Naive thymus-derived CD4-positive, alpha-beta T cell (primary cell): ENCODE measurements around the gene PCBP1. TPM values are rescaled to one million over a fixed set of nuclear protein-coding genes. Genes with fewer than 3 reads are reported as not detected.
"Not testable (repeated sequence)": the region's sequence is repeated elsewhere in the genome, so short reads cannot be mapped to it uniquely, and the experiment has no call there.

Experiments used
- ATAC-seq: fragments of 150-1000 bp; cut with Tn5 transposase; 2 replicates; pipeline ENCODE4 v1.10.0; 2021; ENCODE audit warnings: mild to moderate bottlenecking, moderate library complexity
- CTCF ChIA-PET: fragments of 350-600 bp; sonication (Branson Sonifier 250); formaldehyde crosslinking; loops from one replicate; lab custom pipeline; 2021; ENCODE audit warnings: antibody characterized with exemption; lab: Charles Lee
- POLR2A ChIA-PET: fragments of 350-600 bp; sonication (Branson Sonifier 250); formaldehyde crosslinking; loops from one replicate; lab custom pipeline; 2021; ENCODE audit warnings: antibody characterized with exemption, inconsistent platforms; lab: Charles Lee
- DNase-seq, 9 donors: peaks; one replicate each; pipeline versions ENCODE4 v3.0.0 to v3.0.0-alpha.2; 2020 to 2022; ENCODE audit warnings: mixed read lengths in 1 of 9
- H3K27ac ChIP-seq: one replicate; pipeline ENCODE4 v1.7.0; 2013; ENCODE audit warnings: mild to moderate bottlenecking, low read depth, low read length, moderate library complexity
- H3K27me3 ChIP-seq, 2 donors: one replicate each; pipeline ENCODE4 v1.7.0; 2013; ENCODE audit warnings: low read length in 2 of 2, mild to moderate bottlenecking in 2 of 2, moderate library complexity in 2 of 2; ENCODE audit not compliant: control insufficient read depth in 2 of 2, insufficient read depth in 2 of 2
- H3K36me3 ChIP-seq, 3 experiments: 1 replicate in 2 of 3; 2 replicates in 1 of 3; pipeline ENCODE4 v1.7.0; 2013; ENCODE audit warnings: low read length in 3 of 3, mild to moderate bottlenecking in 3 of 3, moderate library complexity in 1 of 3; ENCODE audit not compliant: insufficient read depth in 3 of 3, control insufficient read depth in 2 of 3
- H3K4me1 ChIP-seq, 2 donors: one replicate each; pipeline ENCODE4 v1.7.0; 2013; ENCODE audit warnings: low read length in 2 of 2, mild to moderate bottlenecking in 2 of 2, moderate library complexity in 1 of 2; ENCODE audit not compliant: control insufficient read depth in 2 of 2, insufficient read depth in 2 of 2
- H3K4me3 ChIP-seq: 2 replicates; pipeline ENCODE4 v1.7.0; 2013; ENCODE audit warnings: mild to moderate bottlenecking, low read length
- H3K9me3 ChIP-seq, 3 experiments: 1 replicate in 2 of 3; 2 replicates in 1 of 3; pipeline ENCODE4 v1.7.0; 2013; ENCODE audit warnings: low read length in 3 of 3; ENCODE audit not compliant: control insufficient read depth in 2 of 3
- H3K27ac Mint-ChIP-seq, 9 donors: one replicate each; pipeline ENCODE4 v1.8.0; 2020 to 2022; ENCODE audit warnings: mixed read lengths in 9 of 9, mild to moderate bottlenecking in 8 of 9, moderate library complexity in 5 of 9, inconsistent platforms in 2 of 9
- H3K27me3 Mint-ChIP-seq, 5 donors: one replicate each; pipeline ENCODE4 v1.8.0; 2021 to 2022; ENCODE audit warnings: mixed read lengths in 5 of 5, mild to moderate bottlenecking in 1 of 5
- H3K36me3 Mint-ChIP-seq, 5 donors: one replicate each; pipeline ENCODE4 v1.8.0; 2020 to 2022; ENCODE audit warnings: mixed read lengths in 5 of 5, mild to moderate bottlenecking in 3 of 5, inconsistent platforms in 1 of 5
- H3K4me1 Mint-ChIP-seq, 7 donors: one replicate each; pipeline ENCODE4 v1.8.0; 2020 to 2022; ENCODE audit warnings: mixed read lengths in 7 of 7, mild to moderate bottlenecking in 3 of 7, inconsistent platforms in 1 of 7
- H3K4me3 Mint-ChIP-seq, 10 donors: one replicate each; pipeline ENCODE4 v1.8.0; 2020 to 2022; ENCODE audit warnings: mild to moderate bottlenecking in 10 of 10, mixed read lengths in 10 of 10, moderate library complexity in 6 of 10, inconsistent platforms in 2 of 10
- H3K9me3 Mint-ChIP-seq, 11 donors: one replicate each; pipeline ENCODE4 v1.8.0; 2020 to 2022; ENCODE audit warnings: mixed read lengths in 11 of 11, mild to moderate bottlenecking in 4 of 11, inconsistent platforms in 1 of 11, moderate library complexity in 1 of 11
- intact Hi-C, 2 donors: fragments of 100-400 bp; cut with micrococcal nuclease; formaldehyde crosslinking; loops; one replicate each; pipeline ENCODE4 v1.15.1; 2023
- polyA plus RNA-seq, 2 donors: library from polyadenylated mRNA; unstranded; fragments of 300-500 nt; fragmentation: Illumina TruSeq; gene quantifications; one replicate each; pipeline ENCODE4 v1.2.3, GENCODE V29; 2021
- total RNA-seq, 6 experiments: library from RNA in 5 of 6; stranded (reverse) in 5 of 6; gene quantifications; 1 replicate in 5 of 6; 2 replicates in 1 of 6; pipeline ENCODE4 v1.2.3 and lab custom pipeline; 2021 to 2026

PCBP1 gene
- total and polyA plus RNA-seq, 7 experiments from 2014 or later: 178 to 487 (median 353) TPM

DNA sequence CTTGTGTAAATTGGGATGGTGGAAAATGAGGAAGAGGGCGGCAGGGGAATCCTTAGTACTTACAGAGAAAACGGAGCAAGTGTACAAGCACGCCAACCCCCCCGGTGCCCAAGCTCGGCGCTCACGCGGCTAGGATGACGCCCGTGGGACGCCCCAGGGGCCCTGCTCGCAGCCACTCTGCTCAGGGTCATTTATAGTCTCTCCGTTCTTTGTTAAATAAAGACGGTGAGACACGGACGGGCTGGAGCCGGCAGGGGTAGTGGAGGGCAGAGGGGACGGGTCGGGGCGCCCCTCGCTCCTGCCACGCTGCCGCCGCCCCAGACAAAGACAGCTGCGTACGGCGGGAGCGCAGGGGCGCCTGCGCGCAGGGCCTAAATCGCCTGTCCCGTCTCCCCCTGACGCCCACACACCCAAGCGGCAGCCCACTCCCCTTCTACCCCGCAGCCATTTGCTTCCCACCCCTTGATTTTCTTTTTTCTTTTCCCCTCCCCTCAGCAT is 37.8 kb downstream of the PCBP1 start:
- DNase-seq: peak in 6 of 9 donors; percentile 59 to 74 (median 70)
- peak overlapping the region; percentile 97 for H3K27ac ChIP-seq
- no peaks in the 10 kb centered on the region for H3K36me3 ChIP-seq
- peaks cover 52 to 54% of the 10 kb centered on the region in 2 donors for H3K4me1 ChIP-seq
- ChIA-PET POLR2A (interaction anchor here (0.7 to 28.6 kb wide), 12 partner anchors 14 to 211 kb away, joined by 3 to 1973 read pairs (median 7); partner anchors contain the start of genes C2orf42, MXD1, PCBP1 and PCYOX1), CTCF (interaction anchor here (0.7 to 3.5 kb wide), 14 partner anchors 8 to 213 kb away, joined by 3 to 24 read pairs (median 4); no protein-coding TSS in a partner anchor)
- intact Hi-C loops: loop anchor here (1.0 kb wide), 9 partner anchors 7 to 211 kb away; partner anchors contain the start of gene PCBP1 (in 2 of the 2)
- H3K4me1 Mint-ChIP-seq: peaks cover 46 to 82% (median 70%) of the 10 kb centered on the region in 7 donors
- H3K27me3 Mint-ChIP-seq: no peaks in the 10 kb centered on the region
- H3K9me3 Mint-ChIP-seq: peaks cover 0 to 2% (median 0%) of the 10 kb centered on the region in 11 donors
- ATAC-seq: peak; percentile 74
- no peaks in the 10 kb centered on the region for H3K9me3 ChIP-seq
- H3K27me3 ChIP-seq: no peaks in the 10 kb centered on the region
- peak overlapping the region; percentile 96 to 100 (median 99) for H3K27ac Mint-ChIP-seq
- peaks cover 0 to 9% (median 0%) of the 10 kb centered on the region in 5 donors for H3K36me3 Mint-ChIP-seq
- peak overlapping the region; percentile 84 to 99 (median 96) for H3K4me3 Mint-ChIP-seq
- peak overlapping the region; percentile 92 for H3K4me3 ChIP-seq

DNA sequence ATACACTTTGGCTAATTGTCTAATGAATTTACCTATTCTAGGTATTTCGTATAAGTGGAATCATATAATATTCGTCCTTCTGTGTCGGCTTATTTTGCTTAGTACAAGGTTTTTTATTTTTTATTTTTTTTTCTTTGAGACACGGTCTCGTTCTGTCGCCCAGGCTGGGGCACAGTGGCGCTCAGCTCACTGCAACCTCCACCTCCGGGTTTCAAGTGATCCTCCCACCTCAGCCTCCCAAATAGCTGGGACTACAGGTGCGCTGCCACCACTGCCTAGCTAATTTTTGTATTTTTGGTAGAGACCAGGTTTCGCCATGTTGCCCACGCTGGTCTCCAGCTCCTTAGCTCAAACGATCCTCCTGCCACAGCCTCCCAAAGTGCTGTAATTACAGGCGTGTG is 38.2 kb downstream of the PCBP1 start:
- Histone ChIP-seq H3K36me3 (no peaks in the 10 kb centered on the region), H3K4me3 (peak overlapping the region; percentile 92), H3K4me1 (peaks cover 52 to 54% of the 10 kb centered on the region in 2 donors), H3K27ac (peak overlapping the region; percentile 97), H3K27me3 (no peaks in the 10 kb centered on the region), H3K9me3 (no peaks in the 10 kb centered on the region)
- intact Hi-C loops: no loop called here
- no peak for DNase-seq
- H3K4me3 Mint-ChIP-seq: peak overlapping the region; percentile 84 to 99 (median 96)
- H3K27ac Mint-ChIP-seq: peak overlapping the region; percentile 96 to 100 (median 99)
- peaks cover 0 to 2% (median 0%) of the 10 kb centered on the region in 11 donors for H3K9me3 Mint-ChIP-seq
- peaks cover 0 to 9% (median 0%) of the 10 kb centered on the region in 5 donors for H3K36me3 Mint-ChIP-seq
- no peak for ATAC-seq
- ChIA-PET POLR2A (interaction anchor here (0.6 to 28.6 kb wide), 12 partner anchors 13 to 211 kb away, joined by 3 to 1973 read pairs (median 7); partner anchors contain the start of genes C2orf42, MXD1, PCBP1 and PCYOX1), CTCF (interaction anchor here (0.7 to 3.5 kb wide), 11 partner anchors 8 to 213 kb away, joined by 3 to 24 read pairs (median 4); no protein-coding TSS in a partner anchor)
- peaks cover 51 to 86% (median 74%) of the 10 kb centered on the region in 7 donors for H3K4me1 Mint-ChIP-seq
- no peaks in the 10 kb centered on the region for H3K27me3 Mint-ChIP-seq

DNA sequence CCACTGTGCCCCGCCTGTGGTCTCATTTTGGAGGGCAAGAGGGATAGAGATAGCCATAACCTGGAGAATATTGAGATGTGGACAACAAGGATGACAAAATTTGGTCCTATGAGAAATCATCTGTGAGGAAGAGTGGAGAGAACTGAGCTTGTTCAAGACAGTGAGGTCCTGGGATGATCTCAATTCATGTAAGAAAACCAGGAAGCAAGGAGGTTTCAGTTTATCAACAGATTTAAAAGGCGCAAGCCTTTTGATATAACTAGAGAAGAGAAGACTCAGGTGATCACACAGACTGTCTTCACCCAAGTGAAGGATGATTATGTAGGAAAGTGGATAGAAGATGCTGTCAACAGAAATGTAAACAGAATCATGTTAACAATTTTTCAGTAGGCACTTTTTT is 39.1 kb downstream of the PCBP1 start:
- H3K36me3 Mint-ChIP-seq: peaks cover 0 to 9% (median 0%) of the 10 kb centered on the region in 5 donors
- Histone ChIP-seq H3K4me3 (no peak overlapping the region), H3K4me1 (peaks cover 57 to 59% of the 10 kb centered on the region in 2 donors), H3K36me3 (no peaks in the 10 kb centered on the region), H3K27ac (peak overlapping the region; percentile 97), H3K27me3 (no peaks in the 10 kb centered on the region), H3K9me3 (no peaks in the 10 kb centered on the region)
- peaks cover 0 to 2% (median 0%) of the 10 kb centered on the region in 11 donors for H3K9me3 Mint-ChIP-seq
- intact Hi-C loops: no loop called here
- ChIA-PET POLR2A (interaction anchor here (1.0 to 28.6 kb wide), 5 partner anchors 12 to 212 kb away, joined by 6 to 1973 read pairs (median 356); partner anchors contain the start of genes MXD1 and PCBP1), CTCF (interaction anchor here (0.7 to 3.5 kb wide), 6 partner anchors 7 to 214 kb away, joined by 3 to 24 read pairs (median 4); no protein-coding TSS in a partner anchor)
- H3K4me1 Mint-ChIP-seq: peaks cover 48 to 89% (median 76%) of the 10 kb centered on the region in 7 donors
- ATAC-seq (no peak), DNase-seq (no peak)
- H3K4me3 Mint-ChIP-seq: peak overlapping the region; percentile 84 to 99 (median 96)
- no peaks in the 10 kb centered on the region for H3K27me3 Mint-ChIP-seq
- peak overlapping the region; percentile 96 to 100 (median 99) for H3K27ac Mint-ChIP-seq

GRCh38 chr2:70128005-70128404 is 40.7 kb downstream of the PCBP1 start:
- no peak for ATAC-seq
- no peaks in the 10 kb centered on the region for H3K9me3 ChIP-seq
- peaks cover 0 to 2% (median 0%) of the 10 kb centered on the region in 11 donors for H3K9me3 Mint-ChIP-seq
- no peak overlapping the region for H3K4me3 ChIP-seq
- intact Hi-C loops: no loop called here
- DNase-seq: no peak
- ChIA-PET CTCF (interaction anchor here (0.8 kb wide), 1 partner anchor 9 kb away, joined by 3 read pairs; no protein-coding TSS in a partner anchor), POLR2A (interaction anchor here (0.6 to 28.6 kb wide), 4 partner anchors 11 to 89 kb away, joined by 3 to 1973 read pairs (median 463); partner anchors contain the start of gene PCBP1)
- peaks cover 0 to 9% (median 0%) of the 10 kb centered on the region in 5 donors for H3K36me3 Mint-ChIP-seq
- H3K36me3 ChIP-seq: no peaks in the 10 kb centered on the region
- H3K27me3 ChIP-seq: no peaks in the 10 kb centered on the region
- peak overlapping the region; percentile 35 to 100 (median 91) for H3K27ac Mint-ChIP-seq
- peaks cover 47 to 87% (median 78%) of the 10 kb centered on the region in 7 donors for H3K4me1 Mint-ChIP-seq
- peaks cover 59 to 66% of the 10 kb centered on the region in 2 donors for H3K4me1 ChIP-seq
- H3K27ac ChIP-seq: no peak overlapping the region
- no peaks in the 10 kb centered on the region for H3K27me3 Mint-ChIP-seq
- H3K4me3 Mint-ChIP-seq: peak overlapping the region in 5 of 10 donors; percentile 37 to 97 (median 60)

DNA sequence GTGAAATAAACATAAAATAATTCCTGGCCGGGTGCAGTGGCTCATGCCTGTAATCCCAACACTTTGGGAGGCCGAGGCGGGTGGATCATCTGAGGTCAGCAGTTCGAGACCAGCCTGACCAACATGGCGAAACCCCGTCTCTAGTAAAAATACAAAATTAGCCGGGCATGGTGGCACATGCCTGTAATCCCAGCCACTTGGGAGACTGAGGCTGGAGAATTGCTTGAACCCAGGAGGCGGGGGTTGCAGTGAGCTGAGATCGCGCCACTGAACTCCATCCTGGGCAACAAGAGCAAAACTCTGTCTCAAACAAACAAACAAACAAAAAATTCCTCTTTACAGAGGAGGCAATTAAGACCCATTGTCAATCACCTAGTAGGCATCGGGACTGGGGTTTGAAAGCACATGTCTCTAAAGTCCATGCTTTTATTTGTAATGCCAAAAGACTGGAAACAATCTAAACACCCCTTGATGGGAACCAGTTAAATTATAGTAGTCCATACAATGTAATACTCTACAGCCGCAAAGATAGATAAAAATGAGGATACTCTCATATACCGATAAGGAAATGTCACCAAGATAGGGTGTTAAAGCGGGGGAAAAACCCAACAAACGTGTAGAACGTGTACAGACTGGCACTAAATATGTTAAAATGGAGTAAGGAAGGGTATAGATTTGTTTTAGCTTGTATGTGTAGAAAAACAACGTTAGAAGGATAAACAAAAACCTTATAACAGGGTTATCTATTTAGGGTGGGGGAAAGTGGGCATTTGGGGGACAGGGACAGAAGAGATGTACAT is 44.3 kb downstream of the PCBP1 start:
- ChIA-PET CTCF (interaction anchor here (0.6 to 2.8 kb wide), 8 partner anchors 10 to 220 kb away, joined by 3 to 11 read pairs (median 4); no protein-coding TSS in a partner anchor), POLR2A (interaction anchor here (1.1 to 28.6 kb wide), 7 partner anchors 7 to 50 kb away, joined by 3 to 1973 read pairs (median 76); partner anchors contain the start of gene PCBP1)
- not testable (repeated sequence) for ATAC-seq, H3K9me3 ChIP-seq, H3K27me3 Mint-ChIP-seq, H3K9me3 Mint-ChIP-seq, H3K27me3 ChIP-seq, H3K36me3 Mint-ChIP-seq, H3K36me3 ChIP-seq, DNase-seq
- Histone ChIP-seq H3K4me1 (peaks cover 66 to 74% of the 10 kb centered on the region in 2 donors), H3K27ac (peak overlapping the region; percentile 85), H3K4me3 (peak overlapping the region; percentile 53)
- peaks cover 56 to 89% (median 80%) of the 10 kb centered on the region in 7 donors for H3K4me1 Mint-ChIP-seq
- H3K4me3 Mint-ChIP-seq: peak overlapping the region; percentile 81 to 94 (median 90)
- H3K27ac Mint-ChIP-seq: peak overlapping the region; percentile 93 to 99 (median 97)
- intact Hi-C loops: loop anchor here (1.0 to 10.0 kb wide), 5 partner anchors 7 to 487 kb away; partner anchors contain the start of gene AAK1 (in 1 of the 2)
